ENCODE results near the gene TPMT. TPM values are rescaled to one million over a fixed set of nuclear protein-coding genes. Genes with fewer than 3 reads are reported as not detected.
"Not testable (repeated sequence)": the region's sequence is repeated elsewhere in the genome, so short reads cannot be mapped to it uniquely, and the experiment has no call there.

Gene TPMT
- total RNA-seq, 1 donor from 2014 or later, result 12.2 TPM

DNA sequence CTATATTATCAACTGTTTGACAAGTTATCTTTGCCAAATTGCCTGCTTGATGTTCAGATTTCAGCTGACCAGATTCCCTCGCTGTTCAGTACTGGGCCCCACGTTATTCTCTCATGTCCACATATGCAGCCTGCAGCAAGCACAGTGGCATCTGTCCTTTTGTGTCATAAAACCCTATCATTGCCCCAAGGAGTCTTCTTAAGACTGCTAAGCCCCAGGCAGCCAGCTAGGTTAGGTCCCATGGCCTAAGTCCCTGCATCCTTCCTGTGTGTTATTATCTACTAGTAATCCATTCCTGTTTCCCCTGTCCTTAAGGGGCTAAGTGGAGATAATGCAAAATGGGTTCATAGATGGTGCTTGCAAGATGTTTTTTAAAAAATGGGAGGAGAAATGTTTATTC is 7.5 kb upstream of the TPMT start:
- ATAC-seq (ENCODE audit: poor library complexity) (no peak), DNase-seq (no peak)
- intact Hi-C loops (cut with DNase I), result no loop called here

GRCh38 chr6:18161431-18161830 is 6.6 kb upstream of the TPMT start:
- ATAC-seq (ENCODE audit: poor library complexity) (no peak), DNase-seq (no peak)
- intact Hi-C loops (cut with DNase I), result no loop called here

- ATAC-seq (ENCODE audit: poor library complexity), result no peak
- intact Hi-C loops (cut with DNase I), result no loop called here
- DNase-seq, result no peak
Measured at GRCh38 chr6:18160911-18161310, 6.0 kb upstream of the TPMT start.

GRCh38 chr6:18155864-18156421 is 1.1 kb upstream of the TPMT start:
- peak; percentile 24 for ATAC-seq (ENCODE audit: poor library complexity)
- DNase-seq, result peak; percentile 68
- intact Hi-C loops (cut with DNase I), result no loop called here

- peak; percentile 98 for ATAC-seq (ENCODE audit: poor library complexity)
- DNase-seq, result peak; percentile 99
- intact Hi-C loops (cut with DNase I), result no loop called here
Measured at GRCh38 chr6:18155150-18155863, 430 bp upstream of the TPMT start, which contains the start of gene KDM1B. KDM1B (plus strand) TSS chr6:18155422; CDS start chr6:18159896, 4,474 bp downstream.

DNA sequence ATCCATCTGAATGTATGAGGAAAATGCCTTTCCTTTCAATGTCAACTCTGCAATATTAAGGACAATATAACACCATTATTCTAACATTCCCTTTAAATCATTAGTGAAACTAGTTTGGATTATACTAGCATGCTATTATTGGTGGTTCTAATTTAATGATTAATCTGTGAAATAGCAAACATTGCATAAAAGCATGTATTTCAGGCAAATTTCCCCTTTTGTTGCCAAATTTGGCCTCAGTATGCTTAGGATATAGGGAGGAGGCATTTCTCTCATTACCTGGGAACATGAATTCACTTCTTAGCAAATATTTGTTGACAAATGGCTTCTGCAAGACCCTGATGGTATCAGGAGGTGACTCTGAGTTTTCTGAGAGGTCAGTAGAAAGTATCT is 1.6 kb downstream of the TPMT start:
- no peak for DNase-seq
- intact Hi-C loops (cut with DNase I), result no loop called here
- ATAC-seq (ENCODE audit: poor library complexity), result no peak

DNA sequence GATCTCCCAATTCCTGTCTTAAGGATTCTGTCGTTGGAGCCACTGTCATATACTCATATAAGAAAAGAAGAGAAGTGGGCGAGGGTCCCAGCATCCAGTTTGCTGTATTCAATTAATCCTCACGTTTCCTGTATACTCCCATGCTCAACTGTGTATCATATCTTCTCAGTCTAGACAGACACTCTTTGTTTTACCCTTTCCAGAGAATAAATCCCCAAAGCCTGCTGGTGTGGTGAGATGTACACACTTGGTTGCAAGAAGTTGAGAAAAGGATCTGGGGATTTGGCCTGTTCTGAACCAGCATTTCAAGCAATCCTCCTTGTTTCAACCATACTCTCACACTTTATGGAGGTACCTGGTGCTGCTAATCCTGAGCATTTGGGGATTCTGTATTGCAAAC is 3.1 kb downstream of the TPMT start:
- ATAC-seq (ENCODE audit: poor library complexity), result no peak
- no peak for DNase-seq
- intact Hi-C loops (cut with DNase I), result no loop called here

GRCh38 chr6:18151391-18151790 is 3.5 kb downstream of the TPMT start:
- DNase-seq; ATAC-seq (ENCODE audit: poor library complexity); intact Hi-C loops (cut with DNase I): not testable (repeated sequence)

GRCh38 chr6:18148304-18149025 is 6.4 kb downstream of the TPMT start:
- ATAC-seq (ENCODE audit: poor library complexity) (no peak), DNase-seq (no peak)
- intact Hi-C loops (cut with DNase I), result no loop called here

DNA sequence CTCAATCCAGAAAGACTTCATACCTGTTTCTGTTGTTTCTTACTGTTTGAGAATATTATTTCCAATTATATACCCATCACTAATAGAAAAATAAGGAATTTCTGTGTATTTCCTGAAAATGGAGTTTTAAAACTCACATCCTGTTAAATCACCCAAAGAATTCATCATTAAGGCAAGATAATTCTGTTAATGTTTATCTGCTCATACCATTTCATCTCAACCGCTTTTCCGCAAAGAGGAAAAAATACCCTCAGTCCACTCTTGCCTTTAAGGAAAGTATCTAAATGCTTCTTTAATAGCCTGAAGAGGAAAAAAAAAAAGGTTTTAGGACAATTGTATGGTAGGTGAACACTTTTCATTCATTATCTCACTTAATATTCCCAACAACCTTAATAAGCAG is 7.3 kb downstream of the TPMT start:
- ATAC-seq (ENCODE audit: poor library complexity) (no peak), DNase-seq (no peak)
- intact Hi-C loops (cut with DNase I), result no loop called here

- intact Hi-C loops (cut with DNase I), result no loop called here
- DNase-seq (no peak), ATAC-seq (ENCODE audit: poor library complexity) (no peak)
Measured at GRCh38 chr6:18147160-18147559, 7.7 kb downstream of the TPMT start.

GRCh38 chr6:18142591-18142861 is 12.4 kb downstream of the TPMT start:
- intact Hi-C loops (cut with DNase I), result no loop called here
- ATAC-seq (ENCODE audit: poor library complexity) (no peak), DNase-seq (no peak)

- DNase-seq (no peak), ATAC-seq (ENCODE audit: poor library complexity) (no peak)
- intact Hi-C loops (cut with DNase I), result no loop called here
Measured at GRCh38 chr6:18141805-18142590, 12.9 kb downstream of the TPMT start.

DNA sequence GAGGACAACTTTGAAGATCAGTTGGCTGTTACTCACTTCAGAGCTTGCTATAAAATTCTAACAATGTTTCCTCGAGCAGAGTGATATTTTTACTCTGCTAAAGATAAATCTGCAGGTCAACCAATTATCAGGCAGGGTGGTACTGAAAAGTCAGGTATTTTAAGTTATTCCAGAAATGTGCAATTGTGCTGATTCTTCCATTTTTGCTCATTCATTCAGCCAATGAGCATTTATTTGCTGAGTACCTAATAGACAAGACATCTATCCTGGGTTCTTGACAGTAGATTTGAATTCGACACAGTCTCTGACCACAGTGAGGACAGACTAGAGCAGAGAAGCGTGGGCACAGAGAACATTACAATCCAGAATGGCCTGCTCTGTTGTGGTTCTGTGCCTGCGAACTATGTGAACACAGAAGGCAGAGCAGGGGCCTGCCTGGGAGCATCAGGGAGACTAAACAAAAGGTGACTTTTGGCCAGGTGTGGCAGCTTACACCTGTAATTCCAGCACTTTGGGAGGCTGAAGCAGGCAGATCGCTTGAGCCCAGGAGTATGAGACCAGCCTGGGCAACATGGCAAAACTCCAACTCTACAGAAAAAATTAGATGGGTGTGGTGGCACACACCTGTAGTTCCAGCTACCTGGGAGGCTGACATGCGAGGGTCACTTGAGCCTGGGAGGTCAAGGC is 14.8 kb downstream of the TPMT start:
- DNase-seq (no peak), ATAC-seq (ENCODE audit: poor library complexity) (no peak)
- intact Hi-C loops (cut with DNase I), result no loop called here

GRCh38 chr6:18138906-18139305 is 16.0 kb downstream of the TPMT start:
- ATAC-seq (ENCODE audit: poor library complexity) (no peak), DNase-seq (no peak)
- intact Hi-C loops (cut with DNase I), result no loop called here

DNA sequence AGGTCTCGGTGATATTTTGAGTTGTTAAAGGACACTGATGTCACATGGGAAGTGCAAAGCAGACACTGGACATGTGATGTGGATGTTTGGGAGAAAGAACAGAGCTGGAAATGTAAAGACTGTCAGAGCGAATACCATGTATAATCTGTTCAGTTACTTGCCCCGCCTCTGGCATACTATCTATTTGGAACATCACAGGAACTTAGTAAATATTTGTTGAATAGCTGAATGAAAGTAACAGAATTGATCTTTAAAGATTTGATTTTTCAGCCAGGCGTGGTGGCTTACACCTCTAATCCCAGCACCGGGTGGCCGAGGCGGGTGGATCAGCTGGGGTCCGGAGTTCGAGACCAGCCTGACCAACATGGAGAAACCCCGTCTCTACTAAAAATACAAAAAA is 18.6 kb downstream of the TPMT start:
- DNase-seq (no peak), ATAC-seq (ENCODE audit: poor library complexity) (no peak)
- intact Hi-C loops (cut with DNase I), result no loop called here

DNA sequence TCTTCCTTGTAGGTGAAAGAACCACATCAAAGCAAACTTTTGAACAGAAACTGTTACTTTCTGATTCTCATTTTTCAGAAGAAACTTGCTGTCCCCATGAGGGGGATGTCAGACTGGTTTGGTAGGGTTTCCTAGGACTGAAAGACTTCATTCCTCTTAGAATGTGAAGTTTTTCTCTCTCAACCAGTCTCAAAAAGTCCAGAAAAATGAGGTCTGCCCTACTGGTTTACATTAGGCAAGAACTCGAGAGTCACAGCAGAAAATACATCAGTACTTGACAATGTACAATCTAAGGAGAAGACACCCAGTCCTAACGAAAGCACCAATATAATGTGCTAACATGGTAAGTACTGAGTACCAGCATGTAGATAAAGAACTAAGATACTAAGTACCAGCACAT is 19.7 kb downstream of the TPMT start:
- DNase-seq (no peak), ATAC-seq (ENCODE audit: poor library complexity) (no peak)
- intact Hi-C loops (cut with DNase I), result no loop called here

- intact Hi-C loops (cut with DNase I), result no loop called here
- no peak for DNase-seq
- ATAC-seq (ENCODE audit: poor library complexity), result no peak
Measured at GRCh38 chr6:18132346-18132745, 22.5 kb downstream of the TPMT start.

GRCh38 chr6:18126121-18126520 is 28.8 kb downstream of the TPMT start:
- intact Hi-C loops (cut with DNase I), result loop anchor here (10.0 kb wide), 1 partner anchor 291 kb away; no protein-coding TSS in a partner anchor
- no peak for ATAC-seq (ENCODE audit: poor library complexity)

More at GRCh38 chr6:18126121-18126520, 28.8 kb downstream of the TPMT start:
- no peak for DNase-seq
